Activated CD4-positive, alpha-beta T cell treated with anti-CD3 and anti-CD28 coated beads, Interleukin-2, Interleukin-4, amounts not matched to agents 100 ng/mL and 50 ng/mL, durations not matched to agents 16 hours and 8 hours (primary cell): ENCODE results near the gene ERICH4.
"Not testable (repeated sequence)": the region's sequence is repeated elsewhere in the genome, so short reads cannot be mapped to it uniquely, and the experiment has no call there.

ENCODE experiments used
- DNase-seq: peaks from one replicate; pipeline ENCODE4 v3.0.0-alpha.2; 2020; ENCODE audit warnings: low spot score

ERICH4 gene

GRCh38 chr19:41442473-41443355 lies at the start of gene ERICH4:
ERICH4 (plus strand) TSS chr19:41443156; CDS start chr19:41443170, 14 bp downstream.
- DNase-seq = no peak

- DNase-seq = no peak
These were observed 47.6 kb upstream of the ERICH4 start for GRCh38 chr19:41395355-41395754.

GRCh38 chr19:41397086-41398049 lies 45.6 kb upstream of the ERICH4 start, which contains the start of the genes BCKDHA and EXOSC5:
BCKDHA (plus strand) TSS chr19:41397818; CDS start chr19:41397828, 10 bp downstream.
EXOSC5 (minus strand) TSS chr19:41397359; CDS start chr19:41397328, 31 bp downstream.
- DNase-seq = peak; percentile 99

- no peak for DNase-seq
These were observed 44.9 kb upstream of the ERICH4 start for GRCh38 chr19:41398050-41398418.

GRCh38 chr19:41398598-41398997 lies 44.4 kb upstream of the ERICH4 start:
- no peak for DNase-seq

- no peak for DNase-seq
These were observed 43.9 kb upstream of the ERICH4 start for GRCh38 chr19:41399091-41399490.

GRCh38 chr19:41399525-41399924 lies 43.4 kb upstream of the ERICH4 start:
- no peak for DNase-seq

- no peak for DNase-seq
These were observed 41.5 kb upstream of the ERICH4 start for GRCh38 chr19:41401483-41401882.

GRCh38 chr19:41402010-41402409 lies 40.9 kb upstream of the ERICH4 start:
- DNase-seq = no peak

GRCh38 chr19:41403181-41403970 lies 39.6 kb upstream of the ERICH4 start:
- no peak for DNase-seq

GRCh38 chr19:41405776-41406175 lies 37.2 kb upstream of the ERICH4 start:
- DNase-seq = no peak

GRCh38 chr19:41407271-41407670 lies 35.7 kb upstream of the ERICH4 start:
- DNase-seq = no peak

- no peak for DNase-seq
These were observed 34.7 kb upstream of the ERICH4 start for GRCh38 chr19:41408256-41408655.

GRCh38 chr19:41408846-41409245 lies 34.1 kb upstream of the ERICH4 start:
- not testable (repeated sequence) for DNase-seq

- no peak for DNase-seq
These were observed 33.7 kb upstream of the ERICH4 start for GRCh38 chr19:41409288-41409687.

GRCh38 chr19:41410336-41411054 lies 32.5 kb upstream of the ERICH4 start:
- DNase-seq = no peak

GRCh38 chr19:41411100-41411967 lies 31.6 kb upstream of the ERICH4 start:
- no peak for DNase-seq

GRCh38 chr19:41411968-41412265 lies 31.0 kb upstream of the ERICH4 start:
- no peak for DNase-seq

GRCh38 chr19:41412953-41413352 lies 30.0 kb upstream of the ERICH4 start:
- DNase-seq = no peak

GRCh38 chr19:41413947-41414346 lies 29.0 kb upstream of the ERICH4 start:
- no peak for DNase-seq
